Measurements from ENCODE around the gene LTBP2. TPM values are rescaled to one million over a fixed set of nuclear protein-coding genes. Genes with fewer than 3 reads are reported as not detected.

The LTBP2 gene
- total RNA-seq, 4 donors from 2014 or later, result 81.3 to 240 (median 189) TPM

DNA sequence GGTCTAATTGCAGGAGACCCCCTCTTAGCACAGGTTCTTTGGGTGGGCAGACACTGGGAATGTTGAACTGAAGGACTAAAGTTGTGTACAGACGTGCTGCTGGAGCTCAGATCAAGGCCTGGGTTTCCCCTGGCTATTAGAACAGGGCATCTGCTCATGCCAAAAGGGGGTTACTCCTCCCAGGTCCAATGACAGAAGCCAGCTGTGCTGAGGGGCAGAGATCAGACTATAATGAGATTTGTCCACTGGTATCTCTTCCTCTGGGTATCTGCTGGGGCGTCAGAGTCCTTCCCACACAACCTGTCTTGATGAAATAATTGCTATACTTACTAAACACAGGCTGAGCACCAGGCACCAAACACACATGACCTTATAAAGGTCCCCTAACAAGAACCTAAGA is 42.6 kb downstream of the LTBP2 start:
- TF ChIP-seq, protein P1, sequence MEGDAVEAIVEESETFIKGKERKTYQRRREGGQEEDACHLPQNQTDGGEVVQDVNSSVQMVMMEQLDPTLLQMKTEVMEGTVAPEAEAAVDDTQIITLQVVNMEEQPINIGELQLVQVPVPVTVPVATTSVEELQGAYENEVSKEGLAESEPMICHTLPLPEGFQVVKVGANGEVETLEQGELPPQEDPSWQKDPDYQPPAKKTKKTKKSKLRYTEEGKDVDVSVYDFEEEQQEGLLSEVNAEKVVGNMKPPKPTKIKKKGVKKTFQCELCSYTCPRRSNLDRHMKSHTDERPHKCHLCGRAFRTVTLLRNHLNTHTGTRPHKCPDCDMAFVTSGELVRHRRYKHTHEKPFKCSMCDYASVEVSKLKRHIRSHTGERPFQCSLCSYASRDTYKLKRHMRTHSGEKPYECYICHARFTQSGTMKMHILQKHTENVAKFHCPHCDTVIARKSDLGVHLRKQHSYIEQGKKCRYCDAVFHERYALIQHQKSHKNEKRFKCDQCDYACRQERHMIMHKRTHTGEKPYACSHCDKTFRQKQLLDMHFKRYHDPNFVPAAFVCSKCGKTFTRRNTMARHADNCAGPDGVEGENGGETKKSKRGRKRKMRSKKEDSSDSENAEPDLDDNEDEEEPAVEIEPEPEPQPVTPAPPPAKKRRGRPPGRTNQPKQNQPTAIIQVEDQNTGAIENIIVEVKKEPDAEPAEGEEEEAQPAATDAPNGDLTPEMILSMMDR (IDR thresholded peaks at IDR 0.05), result no peak
- Histone ChIP-seq H3K9me3 (no peaks in the 10 kb centered on the region), H3K27me3 (no peaks in the 10 kb centered on the region), H3K36me3 (no peaks in the 10 kb centered on the region), H3K4me1 (peaks cover 82 to 91% of the 10 kb centered on the region in 2 donors), H3K27ac (peak overlapping the region; percentile 96), H3K4me3 (replicated peaks in 1 of 3) (no peak overlapping the region)
- DNase-seq, result no peak
- 77 to 91% methylated on average over 2 of the region's 2 CpGs for WGBS, 2 donors
- intact Hi-C loops (cut with DNase I), result no loop called here

DNA sequence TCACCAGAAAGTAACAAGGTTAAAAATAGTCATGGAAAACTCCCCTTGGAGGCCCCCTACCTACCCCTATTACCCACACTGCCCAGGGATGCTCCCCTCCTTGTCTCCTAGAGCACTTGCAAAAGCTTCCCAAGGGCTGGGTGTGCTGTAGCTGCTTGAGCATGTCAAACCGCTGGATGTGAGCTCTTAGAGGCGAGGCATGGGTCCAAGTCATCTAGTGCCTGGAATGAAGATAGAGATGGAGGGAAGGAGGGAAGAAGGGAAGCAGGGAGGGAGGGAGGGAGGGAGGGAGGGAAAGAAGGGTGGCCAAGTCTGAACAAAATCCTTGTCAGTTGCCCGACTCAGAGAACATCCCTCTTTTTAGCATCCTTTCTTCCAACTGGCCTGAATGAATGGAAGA is 43.1 kb downstream of the LTBP2 start:
- Histone ChIP-seq H3K4me1 (peaks cover 78 to 86% of the 10 kb centered on the region in 2 donors), H3K36me3 (no peaks in the 10 kb centered on the region), H3K4me3 (replicated peaks in 1 of 3) (no peak overlapping the region), H3K27me3 (no peaks in the 10 kb centered on the region), H3K9me3 (no peaks in the 10 kb centered on the region), H3K27ac (peak overlapping the region; percentile 96)
- intact Hi-C loops (cut with DNase I), result no loop called here
- peak; percentile 67 to 73 for DNase-seq
- WGBS, 2 donors, result 29 to 35% methylated on average over 3 of the region's 3 CpGs
- TF ChIP-seq, protein P1 (IDR thresholded peaks at IDR 0.05), result no peak
- TF ChIP-seq POLR2A (IDR thresholded peaks at IDR 0.05), result no peak

DNA sequence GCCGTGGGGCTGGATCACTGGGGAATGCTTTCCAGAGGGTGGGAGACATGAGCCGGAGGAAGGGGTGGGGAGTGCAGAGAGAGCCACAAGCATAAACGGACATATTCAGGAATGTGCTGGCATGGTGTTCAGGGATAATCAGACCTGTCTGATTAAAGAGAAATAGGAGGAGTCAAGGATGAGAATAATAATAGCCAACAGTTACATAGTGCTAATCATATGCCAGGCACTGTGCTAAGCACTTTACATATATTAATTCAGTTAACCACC is 43.7 kb downstream of the LTBP2 start:
- TF ChIP-seq, protein P1 (IDR thresholded peaks at IDR 0.05), result no peak
- TF ChIP-seq POLR2A (IDR thresholded peaks at IDR 0.05), result no peak
- Histone ChIP-seq H3K4me1 (peaks cover 77 to 85% of the 10 kb centered on the region in 2 donors), H3K27me3 (no peaks in the 10 kb centered on the region), H3K36me3 (no peaks in the 10 kb centered on the region), H3K4me3 (replicated peaks in 1 of 3) (no peak overlapping the region), H3K27ac (peak overlapping the region; percentile 71 to 96 (median 96)), H3K9me3 (no peaks in the 10 kb centered on the region)
- 62 to 63% methylated on average over 3 of the region's 3 CpGs for WGBS, 2 donors
- intact Hi-C loops (cut with DNase I), result no loop called here
- DNase-seq, result no peak

DNA sequence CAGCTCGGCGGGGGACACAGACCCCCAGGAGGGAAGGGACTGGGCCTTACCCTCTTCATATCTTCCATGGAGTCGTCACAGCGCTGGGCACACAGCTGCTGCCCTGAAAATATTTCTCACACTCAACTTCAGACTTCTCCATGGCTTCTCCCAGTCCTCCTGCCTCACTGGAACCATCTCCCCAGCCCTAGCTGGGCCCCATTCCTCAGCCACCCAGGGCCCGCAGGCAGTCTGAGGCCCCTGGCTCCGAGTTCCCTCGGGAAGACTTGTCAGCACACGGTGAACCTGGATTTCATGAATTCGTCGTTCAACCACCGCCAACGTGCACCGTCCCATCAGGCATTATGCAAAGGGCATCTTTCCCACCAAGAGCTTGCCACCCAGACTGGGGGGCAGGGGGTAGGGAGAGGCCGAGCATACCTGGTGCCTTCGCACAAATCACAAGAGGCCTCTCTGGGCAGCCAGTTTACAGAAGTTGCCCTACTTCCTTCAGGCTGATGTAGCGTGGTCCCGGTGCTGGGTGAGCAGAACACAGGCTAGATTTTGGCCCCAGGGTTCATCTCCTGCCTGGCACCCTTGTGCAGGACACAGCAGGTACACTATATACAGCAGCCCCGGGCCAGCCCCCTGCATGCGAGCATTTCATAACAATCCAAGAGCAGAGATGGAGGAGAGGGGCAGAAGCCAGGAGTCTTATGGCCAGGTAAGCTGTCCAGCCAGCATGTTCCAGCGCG is 44.2 kb downstream of the LTBP2 start:
- peak overlapping the region; percentile 71 to 96 (median 96) for H3K27ac ChIP-seq
- no peaks in the 10 kb centered on the region for H3K36me3 ChIP-seq
- peaks cover 77 to 85% of the 10 kb centered on the region in 2 donors for H3K4me1 ChIP-seq
- H3K27me3 ChIP-seq, result no peaks in the 10 kb centered on the region
- intact Hi-C loops (cut with DNase I), result no loop called here
- no peaks in the 10 kb centered on the region for H3K9me3 ChIP-seq
- no peak for TF ChIP-seq POLR2A (IDR thresholded peaks at IDR 0.05)
- TF ChIP-seq, protein P1 (IDR thresholded peaks at IDR 0.05), result no peak
- 87 to 89% methylated on average over 21 of the region's 21 CpGs for WGBS, 2 donors
- no peak overlapping the region for H3K4me3 ChIP-seq (replicated peaks in 1 of 3)
- DNase-seq, result no peak

DNA sequence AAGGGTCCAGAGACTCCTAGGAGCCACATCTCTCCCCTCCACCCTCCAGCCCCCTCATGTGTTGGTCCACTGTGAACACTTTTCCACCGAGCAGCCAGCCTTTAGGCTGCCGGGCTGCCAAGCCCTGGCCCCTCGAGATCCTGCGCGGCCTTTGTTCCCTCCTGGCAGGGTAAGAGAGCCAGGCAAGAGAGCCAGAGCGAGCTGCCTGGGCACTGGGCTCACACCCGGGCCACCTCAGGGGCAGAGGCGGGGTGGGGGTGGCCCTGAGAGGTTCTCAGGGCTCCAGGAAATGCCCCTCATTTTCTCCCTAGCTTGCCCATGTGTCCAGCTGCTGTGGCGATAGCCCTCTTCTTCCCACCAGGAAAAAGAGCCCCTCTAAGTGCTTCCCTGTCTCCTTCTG is 44.8 kb downstream of the LTBP2 start:
- peaks cover 78 to 86% of the 10 kb centered on the region in 2 donors for H3K4me1 ChIP-seq
- intact Hi-C loops (cut with DNase I), result no loop called here
- H3K4me3 ChIP-seq (replicated peaks in 1 of 3), result no peak overlapping the region
- H3K27ac ChIP-seq, result peak overlapping the region; percentile 71 to 96 (median 96)
- no peaks in the 10 kb centered on the region for H3K9me3 ChIP-seq
- TF ChIP-seq POLR2A (IDR thresholded peaks at IDR 0.05), result no peak
- TF ChIP-seq, protein P1 (IDR thresholded peaks at IDR 0.05), result no peak
- no peaks in the 10 kb centered on the region for H3K27me3 ChIP-seq
- WGBS, 2 donors, result 54 to 81% methylated on average over 7 to 9 of the region's 9 CpGs
- DNase-seq, result no peak
- no peaks in the 10 kb centered on the region for H3K36me3 ChIP-seq

All from thyroid gland (tissue), 4 donors.